Activated CD4-positive, alpha-beta T cell treated with anti-CD3 and anti-CD28 coated beads for 36 hours (primary cell): ENCODE measurements around the gene GALNT8. TPM values are rescaled to one million over a fixed set of nuclear protein-coding genes. Genes with fewer than 3 reads are reported as not detected.

Experiments
- ATAC-seq: fragments of 200-7000 bp; cut with Tn5 transposase; one replicate; pipeline ENCODE4 v1.10.0; 2021; ENCODE audit warnings: mild to moderate bottlenecking, moderate library complexity
- CTCF ChIA-PET: fragments of 350-600 bp; sonication (Branson Sonifier 250); formaldehyde crosslinking; loops from one replicate; lab custom pipeline; 2021; ENCODE audit warnings: antibody characterized with exemption; lab: Charles Lee
- POLR2A ChIA-PET: fragments of 350-600 bp; sonication (Branson Sonifier 250); formaldehyde crosslinking; loops from one replicate; lab custom pipeline; 2021; ENCODE audit warnings: antibody characterized with exemption, inconsistent platforms; lab: Charles Lee
- DNase-seq: peaks from one replicate; pipeline ENCODE4 v3.0.0-alpha.2; 2020
- H3K27ac Mint-ChIP-seq: one replicate; pipeline ENCODE4 v1.8.0; 2021; ENCODE audit warnings: mixed read lengths
- H3K27me3 Mint-ChIP-seq: one replicate; pipeline ENCODE4 v1.8.0; 2021; ENCODE audit warnings: mixed read lengths
- H3K36me3 Mint-ChIP-seq: one replicate; pipeline ENCODE4 v1.8.0; 2021; ENCODE audit warnings: low read depth, mixed read lengths
- H3K4me1 Mint-ChIP-seq: one replicate; pipeline ENCODE4 v1.8.0; 2021; ENCODE audit warnings: mixed read lengths
- H3K4me3 Mint-ChIP-seq: one replicate; pipeline ENCODE4 v1.8.0; 2021; ENCODE audit warnings: mild to moderate bottlenecking, moderate library complexity, mixed read lengths
- H3K9me3 Mint-ChIP-seq: one replicate; pipeline ENCODE4 v1.8.0; 2021; ENCODE audit warnings: low read depth, mixed read lengths
- intact Hi-C, 2 experiments: fragments of 100-400 bp; cut with DNase I in 1 of 2; cut with micrococcal nuclease in 1 of 2; formaldehyde crosslinking; loops; one replicate each; pipeline versions ENCODE4 v1.14.2 to v1.15.1; 2022 to 2024; cut with DNase I, micrococcal nuclease
- total RNA-seq, 2 experiments: library from RNA; stranded (reverse); gene quantifications; one replicate each; pipeline ENCODE4 v1.2.3, GENCODE V29; 2021

The GALNT8 gene, protein sequence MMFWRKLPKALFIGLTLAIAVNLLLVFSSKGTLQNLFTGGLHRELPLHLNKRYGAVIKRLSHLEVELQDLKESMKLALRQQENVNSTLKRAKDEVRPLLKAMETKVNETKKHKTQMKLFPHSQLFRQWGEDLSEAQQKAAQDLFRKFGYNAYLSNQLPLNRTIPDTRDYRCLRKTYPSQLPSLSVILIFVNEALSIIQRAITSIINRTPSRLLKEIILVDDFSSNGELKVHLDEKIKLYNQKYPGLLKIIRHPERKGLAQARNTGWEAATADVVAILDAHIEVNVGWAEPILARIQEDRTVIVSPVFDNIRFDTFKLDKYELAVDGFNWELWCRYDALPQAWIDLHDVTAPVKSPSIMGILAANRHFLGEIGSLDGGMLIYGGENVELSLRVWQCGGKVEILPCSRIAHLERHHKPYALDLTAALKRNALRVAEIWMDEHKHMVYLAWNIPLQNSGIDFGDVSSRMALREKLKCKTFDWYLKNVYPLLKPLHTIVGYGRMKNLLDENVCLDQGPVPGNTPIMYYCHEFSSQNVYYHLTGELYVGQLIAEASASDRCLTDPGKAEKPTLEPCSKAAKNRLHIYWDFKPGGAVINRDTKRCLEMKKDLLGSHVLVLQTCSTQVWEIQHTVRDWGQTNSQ
- total RNA-seq, result under 1 TPM; 0.73 to 0.76 TPM

DNA sequence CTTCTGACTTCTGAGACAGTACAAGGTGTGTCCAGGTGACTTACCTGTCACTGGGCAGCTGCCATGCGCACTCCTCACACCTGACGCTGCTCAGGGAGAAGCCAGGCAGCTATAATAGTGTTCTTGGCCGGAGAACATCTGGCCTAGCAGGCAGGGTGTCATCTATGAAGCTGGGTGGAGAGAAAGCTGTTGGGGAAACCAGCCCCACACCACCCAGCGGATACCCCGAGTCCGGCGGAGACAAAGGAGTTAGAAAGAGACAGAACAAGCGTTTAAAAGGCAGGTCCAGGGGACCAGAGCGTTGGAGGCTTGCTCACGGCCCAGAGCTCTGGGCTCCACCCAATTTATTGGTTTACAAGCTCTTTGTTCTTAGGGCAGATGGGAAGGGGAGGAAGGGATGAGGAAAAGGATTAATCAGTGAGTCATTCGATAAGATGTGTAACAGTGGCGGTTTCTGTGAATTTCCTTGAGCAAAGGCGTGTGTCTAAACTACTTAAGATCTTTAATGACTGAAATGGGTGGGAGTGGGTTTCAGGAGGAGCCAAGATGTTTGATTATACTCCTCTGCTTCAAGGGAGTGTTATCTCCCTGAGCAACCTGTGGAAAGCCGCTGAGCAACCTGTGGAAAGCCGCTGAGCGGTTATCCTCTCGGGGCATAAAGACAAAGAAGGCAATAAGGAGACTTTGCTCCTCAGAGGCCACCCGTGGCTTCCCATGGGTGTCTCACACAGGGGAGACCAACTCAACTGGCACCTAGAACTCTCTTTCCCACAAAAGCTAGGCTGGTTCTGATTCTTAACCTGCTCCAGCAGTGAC, at the start of gene GALNT8:
Gene GALNT8, plus strand, starts transcription at position 580 of the 816 bp plus-strand sequence. CDS start 278 bp downstream, outside the sequence.
- intact Hi-C loops, result no loop called here
- Mint-ChIP-seq H3K27me3 (peaks cover 24% of the 10 kb centered on the region), H3K4me3 (no peak within 1 kb of the TSS), H3K4me1 (no peaks in the 10 kb centered on the region), H3K27ac (no peak within 1 kb of the TSS), H3K9me3 (no peaks in the 10 kb centered on the region), H3K36me3 (no peaks in the 10 kb centered on the region)
- ChIA-PET CTCF (interaction anchor here (0.6 to 0.7 kb wide), 2 partner anchors 355 to 872 kb away, joined by 3 read pairs; no protein-coding TSS in a partner anchor), POLR2A (no interaction called here)
- ATAC-seq (no peak), DNase-seq (no peak)

DNA sequence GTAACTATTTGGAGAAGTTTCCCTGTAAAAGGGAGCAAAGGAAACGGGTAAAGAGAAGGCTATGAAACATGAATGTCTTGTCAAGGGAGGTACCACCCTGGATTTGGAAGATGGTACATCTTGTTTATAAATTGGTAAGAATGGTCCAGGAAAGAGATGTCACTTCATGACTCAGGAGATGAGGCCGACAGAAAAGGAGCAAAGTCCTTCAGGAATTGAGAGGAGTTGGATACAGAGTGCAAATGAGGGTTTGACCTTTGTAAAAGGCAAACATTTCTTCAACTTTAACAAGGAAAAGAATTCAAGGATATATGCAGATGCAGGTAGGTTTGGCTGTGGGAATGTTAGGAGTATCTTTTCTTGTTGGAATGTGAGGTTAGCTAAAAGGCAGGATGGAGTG, 40.5 kb upstream of the GALNT8 start:
- ChIA-PET POLR2A (no interaction called here), CTCF (no interaction called here)
- H3K36me3 Mint-ChIP-seq, result peaks cover 19% of the 10 kb centered on the region
- DNase-seq (no peak), ATAC-seq (no peak)
- intact Hi-C loops, result no loop called here
- no peaks in the 10 kb centered on the region for H3K27me3 Mint-ChIP-seq
- H3K27ac Mint-ChIP-seq, result no peak overlapping the region
- H3K4me3 Mint-ChIP-seq, result no peak overlapping the region
- no peaks in the 10 kb centered on the region for H3K9me3 Mint-ChIP-seq
- H3K4me1 Mint-ChIP-seq, result peaks cover under 1% of the 10 kb centered on the region

DNA sequence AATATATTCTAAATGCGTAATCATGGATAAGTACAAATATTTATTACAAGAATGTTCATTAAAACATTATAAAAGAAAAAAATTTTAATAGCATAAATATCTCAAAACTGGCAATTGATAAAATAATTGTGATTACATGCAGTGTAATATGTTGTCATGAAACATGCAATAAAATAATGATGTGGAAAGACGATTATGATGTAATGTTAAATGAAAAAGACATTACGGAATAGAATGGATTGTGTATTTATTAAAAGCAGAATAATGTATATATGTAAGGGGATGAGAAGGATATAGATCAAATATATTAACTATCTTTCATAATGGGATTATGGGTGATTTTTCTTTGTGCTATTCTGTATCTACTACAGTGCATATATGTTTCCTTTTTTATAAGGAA, 38.5 kb upstream of the GALNT8 start:
- intact Hi-C loops, result no loop called here
- no peak for ATAC-seq
- POLR2A ChIA-PET, result no interaction called here

DNA sequence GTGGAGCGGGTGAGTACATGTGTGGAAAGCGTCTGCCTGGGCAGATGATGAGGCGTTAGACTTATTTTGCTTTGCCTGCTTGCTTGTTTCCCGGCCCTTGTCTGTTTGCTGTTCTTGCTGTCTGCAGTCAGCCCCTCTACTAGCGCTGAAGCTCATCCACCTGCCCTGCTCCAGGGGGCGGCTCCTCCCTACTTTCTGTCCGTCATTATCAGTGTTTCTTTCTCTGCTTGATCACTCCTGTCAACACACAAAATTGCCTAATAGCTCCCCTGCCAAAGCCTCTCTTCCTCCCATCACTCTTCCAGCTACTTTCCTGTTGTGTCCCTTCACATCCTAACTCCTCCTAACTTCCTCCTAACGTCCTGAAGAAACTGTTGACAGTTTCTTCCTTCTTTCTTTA, 34.9 kb upstream of the GALNT8 start:
- H3K4me1 Mint-ChIP-seq, result no peaks in the 10 kb centered on the region
- H3K27me3 Mint-ChIP-seq, result no peaks in the 10 kb centered on the region
- ATAC-seq (no peak), DNase-seq (no peak)
- H3K9me3 Mint-ChIP-seq, result peaks cover 2% of the 10 kb centered on the region
- no peak overlapping the region for H3K27ac Mint-ChIP-seq
- ChIA-PET CTCF (no interaction called here), POLR2A (no interaction called here)
- H3K36me3 Mint-ChIP-seq, result peaks cover 57% of the 10 kb centered on the region
- intact Hi-C loops, result no loop called here
- no peak overlapping the region for H3K4me3 Mint-ChIP-seq

More for the DNA sequence above, 38.5 kb upstream of the GALNT8 start:
- Mint-ChIP-seq H3K27ac (no peak overlapping the region), H3K36me3 (peaks cover 39% of the 10 kb centered on the region), H3K4me3 (no peak overlapping the region), H3K27me3 (no peaks in the 10 kb centered on the region), H3K9me3 (no peaks in the 10 kb centered on the region), H3K4me1 (no peaks in the 10 kb centered on the region)
- no peak for DNase-seq
- CTCF ChIA-PET, result no interaction called here

DNA sequence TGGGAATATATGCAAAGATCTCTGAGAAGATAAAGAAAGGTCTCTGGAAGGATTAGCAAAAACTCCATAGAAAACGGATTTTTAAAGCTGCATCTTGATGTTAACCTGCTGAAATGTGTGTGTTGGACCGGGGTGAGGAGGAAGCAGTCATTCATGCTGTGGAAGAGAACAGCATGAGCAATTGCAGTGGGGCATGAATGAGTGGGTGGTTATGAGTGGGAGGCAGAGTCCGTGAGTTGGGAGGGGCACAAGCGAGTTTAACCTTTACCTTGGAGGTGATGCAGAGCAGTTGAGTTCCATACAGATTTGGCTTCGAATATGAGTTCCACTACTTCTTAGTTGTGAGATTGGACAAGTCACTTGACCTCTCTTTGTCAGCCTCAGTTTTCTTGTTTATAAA, 29.4 kb upstream of the GALNT8 start:
- no peaks in the 10 kb centered on the region for H3K4me1 Mint-ChIP-seq
- H3K36me3 Mint-ChIP-seq, result peaks cover 55% of the 10 kb centered on the region
- DNase-seq (no peak), ATAC-seq (no peak)
- no peak overlapping the region for H3K27ac Mint-ChIP-seq
- intact Hi-C loops, result no loop called here
- CTCF ChIA-PET, result no interaction called here
- H3K4me3 Mint-ChIP-seq, result no peak overlapping the region
- peaks cover 2% of the 10 kb centered on the region for H3K9me3 Mint-ChIP-seq
- H3K27me3 Mint-ChIP-seq, result no peaks in the 10 kb centered on the region
- POLR2A ChIA-PET, result interaction anchor here (0.6 kb wide), 1 partner anchor 159 kb away, joined by 4 read pairs; no protein-coding TSS in a partner anchor

DNA sequence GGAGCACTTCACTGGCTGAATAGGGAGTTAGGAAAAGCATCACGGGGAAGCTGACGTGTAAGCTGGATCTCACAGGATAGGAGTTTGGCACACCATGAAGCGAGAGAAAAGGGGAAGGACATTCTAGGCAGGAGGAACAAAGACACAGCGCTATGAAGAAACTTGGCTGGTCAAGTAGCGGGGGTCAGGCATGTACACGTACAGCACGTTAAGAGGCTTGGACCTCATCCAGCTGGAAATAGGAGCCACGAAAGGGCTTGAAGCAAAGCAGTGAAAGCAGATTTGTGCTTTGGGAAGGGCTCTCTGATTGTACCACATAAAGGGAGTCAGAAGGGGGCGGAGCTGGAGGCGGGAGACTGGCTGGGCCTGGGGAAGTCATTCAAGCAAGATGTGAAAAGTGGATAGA, 19.6 kb upstream of the GALNT8 start:
- ATAC-seq, result no peak
- Mint-ChIP-seq H3K4me3 (no peak overlapping the region), H3K9me3 (no peaks in the 10 kb centered on the region), H3K36me3 (peaks cover 10% of the 10 kb centered on the region), H3K4me1 (no peaks in the 10 kb centered on the region), H3K27me3 (no peaks in the 10 kb centered on the region), H3K27ac (no peak overlapping the region)
- no peak for DNase-seq
- ChIA-PET CTCF (interaction anchor here (0.6 kb wide), 1 partner anchor 175 kb away, joined by 3 read pairs; no protein-coding TSS in a partner anchor), POLR2A (no interaction called here)
- intact Hi-C loops, result no loop called here

DNA sequence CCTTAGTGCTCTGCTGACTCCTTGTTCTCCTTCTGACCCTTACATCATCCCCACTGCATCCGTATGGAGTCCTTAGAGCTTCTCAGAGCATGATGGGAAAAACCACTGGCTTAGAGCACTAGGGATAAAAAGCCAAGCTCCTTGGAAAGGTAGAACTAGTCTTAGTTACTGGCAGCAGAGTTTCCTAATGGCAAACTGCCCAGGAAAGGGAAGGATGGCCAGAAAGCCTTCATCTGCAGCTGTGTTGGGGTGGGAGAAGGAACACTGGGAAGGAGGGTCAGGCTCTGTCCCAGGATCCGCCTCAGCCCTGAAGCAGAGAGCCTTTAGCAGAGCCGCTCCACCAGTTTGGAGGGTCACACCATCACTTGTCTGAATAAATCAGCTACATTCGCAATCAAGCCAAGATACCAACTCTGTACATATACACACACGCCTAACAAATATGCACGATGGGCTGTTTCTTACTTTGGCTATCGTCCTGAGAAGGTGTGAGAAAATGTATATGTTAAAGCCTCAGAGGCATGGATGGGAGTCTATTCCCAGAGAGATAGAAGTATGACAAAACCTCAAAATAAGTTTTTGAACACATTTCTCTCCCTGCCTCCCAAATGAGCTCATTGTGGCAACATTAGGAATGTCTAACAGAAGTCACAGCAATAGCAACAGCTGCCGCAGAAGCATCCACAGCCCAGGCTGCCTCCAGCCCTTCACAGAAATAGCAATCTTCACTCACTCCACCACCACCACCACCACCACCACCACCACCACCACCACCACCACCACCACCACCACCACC, 18.6 kb upstream of the GALNT8 start:
- Mint-ChIP-seq H3K4me3 (no peak overlapping the region), H3K9me3 (no peaks in the 10 kb centered on the region), H3K4me1 (no peaks in the 10 kb centered on the region), H3K36me3 (peaks cover 7% of the 10 kb centered on the region), H3K27ac (no peak overlapping the region), H3K27me3 (no peaks in the 10 kb centered on the region)
- ChIA-PET CTCF (interaction anchor here (0.6 to 0.7 kb wide), 2 partner anchors 10 to 162 kb away, joined by 3 to 4 read pairs; no protein-coding TSS in a partner anchor), POLR2A (no interaction called here)
- no peak for ATAC-seq
- DNase-seq, result no peak
- intact Hi-C loops, result no loop called here

DNA sequence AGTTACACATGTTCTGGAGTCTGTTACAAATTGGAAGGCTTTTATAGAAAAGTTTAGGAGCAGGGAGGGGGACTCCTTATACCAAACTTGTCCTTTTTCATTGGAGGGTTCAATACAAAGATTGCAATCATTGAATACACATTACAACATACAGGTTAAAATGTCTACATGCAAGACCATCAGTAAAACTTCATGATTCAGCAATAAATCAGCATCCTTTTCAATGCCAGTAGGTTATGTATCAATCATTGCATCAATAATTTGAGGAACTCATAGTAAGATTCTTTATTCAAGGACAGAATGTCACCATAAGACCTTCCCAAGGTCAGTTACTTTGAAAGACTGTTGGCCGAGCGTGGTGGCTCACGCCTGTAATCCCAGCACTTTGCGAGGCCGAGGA, 16.5 kb upstream of the GALNT8 start:
- Mint-ChIP-seq H3K9me3 (no peaks in the 10 kb centered on the region), H3K27ac (no peak overlapping the region), H3K36me3 (peaks cover 7% of the 10 kb centered on the region), H3K27me3 (no peaks in the 10 kb centered on the region), H3K4me3 (no peak overlapping the region), H3K4me1 (no peaks in the 10 kb centered on the region)
- intact Hi-C loops, result no loop called here
- POLR2A ChIA-PET, result no interaction called here
- DNase-seq (no peak), ATAC-seq (no peak)
- CTCF ChIA-PET, result interaction anchor here (0.7 kb wide), 1 partner anchor 33 kb away, joined by 4 read pairs; no protein-coding TSS in a partner anchor

DNA sequence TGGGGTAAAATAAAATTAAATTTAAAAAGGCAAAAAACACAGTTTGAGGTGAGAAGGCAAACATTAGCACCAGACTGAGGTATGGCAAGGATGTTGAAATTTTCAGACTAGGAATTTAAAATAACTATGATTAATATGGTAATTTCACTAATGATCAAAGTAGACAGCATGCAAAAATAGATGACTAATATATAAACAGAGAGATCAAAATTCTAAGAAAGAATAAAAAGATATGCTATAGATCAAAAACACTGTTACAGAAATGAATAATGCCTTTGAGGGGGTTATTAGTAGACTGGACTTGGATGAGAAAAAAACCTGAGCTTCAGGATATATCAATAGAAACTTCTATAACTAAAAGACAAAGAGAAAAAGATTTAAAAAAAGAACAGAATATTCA, 14.4 kb upstream of the GALNT8 start:
- no peak for DNase-seq
- CTCF ChIA-PET, result no interaction called here
- peaks cover 2% of the 10 kb centered on the region for H3K36me3 Mint-ChIP-seq
- no peaks in the 10 kb centered on the region for H3K27me3 Mint-ChIP-seq
- no peak for ATAC-seq
- no peak overlapping the region for H3K4me3 Mint-ChIP-seq
- intact Hi-C loops, result no loop called here
- no peak overlapping the region for H3K27ac Mint-ChIP-seq
- H3K4me1 Mint-ChIP-seq, result no peaks in the 10 kb centered on the region
- no peaks in the 10 kb centered on the region for H3K9me3 Mint-ChIP-seq
- POLR2A ChIA-PET, result no interaction called here

DNA sequence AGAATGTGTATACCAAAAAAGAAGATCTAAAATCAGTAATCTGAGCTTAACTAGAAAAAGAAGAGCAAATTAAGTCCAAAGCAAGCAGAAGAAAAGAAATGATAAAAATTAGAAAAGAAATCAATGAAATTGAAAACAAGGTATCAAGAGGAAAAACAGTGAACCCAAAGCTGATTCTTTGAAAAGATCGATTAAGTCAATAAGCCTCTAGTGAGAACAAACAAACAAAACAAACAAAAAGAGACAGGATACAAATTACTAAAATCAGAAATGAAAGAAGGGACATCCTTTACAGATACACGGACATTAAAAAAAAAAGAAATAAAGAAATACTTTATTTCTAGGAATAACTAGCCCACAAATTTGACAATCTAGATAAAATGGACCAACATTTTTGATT, 12.9 kb upstream of the GALNT8 start:
- Mint-ChIP-seq H3K36me3 (no peaks in the 10 kb centered on the region), H3K4me1 (no peaks in the 10 kb centered on the region), H3K9me3 (no peaks in the 10 kb centered on the region), H3K27me3 (peaks cover 3% of the 10 kb centered on the region), H3K27ac (no peak overlapping the region), H3K4me3 (no peak overlapping the region)
- DNase-seq (no peak), ATAC-seq (no peak)
- CTCF ChIA-PET, result no interaction called here
- POLR2A ChIA-PET, result no interaction called here
- intact Hi-C loops, result no loop called here

DNA sequence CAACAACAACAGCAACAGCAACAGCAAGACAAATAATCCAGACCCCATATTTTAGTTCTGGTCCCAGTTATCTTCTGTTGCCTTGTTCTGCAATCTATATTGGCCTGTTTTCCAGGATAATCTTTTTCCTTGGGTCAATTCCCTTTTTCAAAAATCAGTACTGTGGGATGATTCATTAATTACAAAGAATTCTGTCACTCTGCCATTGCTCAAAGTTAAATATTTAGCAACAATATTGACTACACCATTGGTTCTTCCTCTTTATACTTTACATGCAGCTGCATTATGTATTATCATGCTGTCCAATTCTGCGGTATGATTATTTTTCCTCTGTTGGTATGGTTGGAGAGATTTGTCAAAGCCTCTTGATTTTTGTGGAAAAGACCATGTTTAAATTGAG, 10.1 kb upstream of the GALNT8 start:
- intact Hi-C loops, result no loop called here
- H3K4me1 Mint-ChIP-seq, result no peaks in the 10 kb centered on the region

More for the DNA sequence above, 10.1 kb upstream of the GALNT8 start:
- ChIA-PET POLR2A (no interaction called here), CTCF (no interaction called here)
- Mint-ChIP-seq H3K27me3 (peaks cover 5% of the 10 kb centered on the region), H3K36me3 (no peaks in the 10 kb centered on the region), H3K4me3 (no peak overlapping the region), H3K9me3 (no peaks in the 10 kb centered on the region), H3K27ac (no peak overlapping the region)
- no peak for DNase-seq
- no peak for ATAC-seq
